HEK293T (cell line): ENCODE data around the gene MYNN.

Experiments
- ARNT ChIP-seq: fragments of 450-650 bp; IDR thresholded peaks from 2 replicates; pipeline ENCODE4 v1.6.1; 2017; ENCODE audit warnings: mild to moderate bottlenecking
- ELF4 ChIP-seq: fragments of 450-650 bp; IDR thresholded peaks from 2 replicates; pipeline ENCODE4 v1.6.1; 2017; ENCODE audit warnings: antibody characterized with exemption
- FOXM1 ChIP-seq: fragments of 450-650 bp; IDR thresholded peaks from 2 replicates; pipeline ENCODE4 v1.6.1; 2017; ENCODE audit warnings: mild to moderate bottlenecking, borderline replicate concordance
- HDGF ChIP-seq: fragments of 450-650 bp; IDR thresholded peaks from 2 replicates; pipeline ENCODE4 v1.6.1; 2017; ENCODE audit warnings: antibody characterized with exemption, borderline replicate concordance

GRCh38 chr3:169818316-169818715 lies 45.1 kb downstream of the MYNN start:
- TF ChIP-seq ELF4 (no peak), HDGF (no peak), ARNT (no peak), FOXM1 (no peak)
